KG1 (cell line): ENCODE results near the gene MLN.

Source experiments
- DNase-seq: peaks from one replicate; lab custom pipeline; 2025; lab: John Stamatoyannopoulos, UW

Gene MLN

GRCh38 chr6:33752646-33753015 is 51.2 kb downstream of the MLN start:
- no peak for DNase-seq

DNA sequence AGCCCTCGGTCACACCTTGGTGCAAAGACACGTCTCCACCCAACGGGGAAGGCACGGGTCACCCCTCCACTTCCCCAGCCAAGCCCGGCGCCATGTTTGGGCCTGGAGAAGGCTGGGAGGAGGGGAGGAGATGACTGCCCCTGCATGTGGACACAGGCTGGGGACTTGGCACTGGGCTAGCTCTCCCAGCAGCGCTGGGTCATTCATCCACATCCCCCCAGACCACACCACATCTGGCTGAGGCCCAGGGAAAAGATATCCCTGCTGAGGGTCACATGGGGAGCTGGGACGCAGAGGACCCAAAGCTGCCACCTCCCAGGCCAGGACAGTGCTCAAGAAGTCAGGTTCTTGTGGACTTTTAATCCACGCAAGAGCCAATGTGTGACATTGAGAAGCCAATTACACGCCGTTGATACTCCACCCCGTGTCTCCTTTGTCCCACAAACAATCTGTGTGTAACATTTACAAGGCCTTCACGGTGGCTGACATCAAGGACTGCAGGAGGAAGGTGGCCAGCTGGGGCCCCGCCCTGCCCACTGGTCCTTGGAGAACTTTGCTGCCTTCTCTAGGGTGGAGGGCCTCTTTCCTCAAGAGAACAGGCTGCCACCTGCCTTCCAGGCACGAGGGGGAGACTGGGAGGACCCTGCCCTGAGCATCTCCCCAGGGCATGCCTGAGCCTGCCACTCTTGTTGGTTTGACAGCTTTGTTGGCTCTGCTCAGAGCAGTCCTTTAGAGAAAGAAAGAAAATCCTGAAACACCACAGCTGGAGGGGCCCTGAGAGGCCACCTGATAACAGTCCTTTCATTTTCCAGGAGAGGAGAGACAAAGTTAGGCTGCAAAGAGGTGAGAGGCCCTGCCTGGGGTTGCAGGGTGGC is 51.8 kb downstream of the MLN start:
- DNase-seq, result no peak

DNA sequence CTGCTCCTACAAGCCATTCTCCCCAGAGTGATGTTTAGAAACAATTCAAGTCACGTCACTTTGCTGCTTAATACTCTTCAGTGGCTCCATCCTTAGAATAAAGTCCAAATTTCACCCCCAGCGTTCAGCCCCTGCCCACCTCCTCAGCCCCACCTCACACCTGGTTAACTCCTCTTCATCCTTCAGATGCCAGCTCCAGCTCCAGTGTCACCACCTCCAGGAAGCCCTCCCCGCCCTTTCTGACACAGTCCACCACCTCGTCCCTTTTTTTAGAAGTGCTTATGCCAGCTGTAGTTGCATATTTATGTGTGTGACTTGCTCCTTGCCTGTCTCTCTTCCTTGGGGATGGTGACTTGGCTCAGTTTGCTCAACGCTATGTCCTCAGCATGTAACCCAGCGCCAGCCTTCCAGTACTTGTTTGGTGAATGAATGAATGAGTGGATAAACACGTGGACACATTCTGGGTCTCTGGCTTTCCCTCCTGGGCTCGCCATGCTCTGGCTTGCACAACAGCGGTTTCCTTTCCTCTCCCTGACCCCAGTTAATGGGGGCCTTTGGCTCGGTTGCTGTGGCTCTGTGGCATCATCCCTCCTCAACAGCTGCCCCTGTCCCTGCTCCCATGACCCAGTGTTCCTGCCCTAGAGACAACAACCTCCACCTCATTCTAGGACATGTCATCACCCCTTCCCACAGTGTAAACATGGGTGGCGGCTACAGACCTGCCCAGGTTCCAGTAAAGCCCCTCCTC is 53.4 kb downstream of the MLN start:
- no peak for DNase-seq

GRCh38 chr6:33749401-33749800 is 54.4 kb downstream of the MLN start:
- no peak for DNase-seq

DNA sequence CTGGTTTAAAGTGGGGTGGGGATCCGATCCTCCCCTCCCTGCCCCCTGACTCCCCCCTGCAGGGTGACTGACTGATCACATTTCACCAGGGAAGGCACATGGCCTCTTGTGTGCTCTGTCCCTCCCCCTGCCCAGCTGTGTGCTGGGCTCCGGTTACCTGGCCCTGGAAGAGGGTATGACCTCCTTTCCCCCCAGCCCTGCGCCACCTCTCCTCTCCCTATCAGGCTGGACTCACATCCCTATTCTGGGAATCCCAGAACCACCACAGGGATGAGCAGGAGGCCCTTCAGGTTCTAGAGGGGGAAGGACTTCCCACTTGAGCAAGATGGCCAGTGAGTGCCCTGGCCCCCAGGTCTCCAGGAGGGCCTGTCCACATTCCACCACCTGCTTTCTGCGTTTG is 55.0 kb downstream of the MLN start:
- DNase-seq, result no peak

GRCh38 chr6:33747823-33748222 is 56.0 kb downstream of the MLN start:
- no peak for DNase-seq

DNA sequence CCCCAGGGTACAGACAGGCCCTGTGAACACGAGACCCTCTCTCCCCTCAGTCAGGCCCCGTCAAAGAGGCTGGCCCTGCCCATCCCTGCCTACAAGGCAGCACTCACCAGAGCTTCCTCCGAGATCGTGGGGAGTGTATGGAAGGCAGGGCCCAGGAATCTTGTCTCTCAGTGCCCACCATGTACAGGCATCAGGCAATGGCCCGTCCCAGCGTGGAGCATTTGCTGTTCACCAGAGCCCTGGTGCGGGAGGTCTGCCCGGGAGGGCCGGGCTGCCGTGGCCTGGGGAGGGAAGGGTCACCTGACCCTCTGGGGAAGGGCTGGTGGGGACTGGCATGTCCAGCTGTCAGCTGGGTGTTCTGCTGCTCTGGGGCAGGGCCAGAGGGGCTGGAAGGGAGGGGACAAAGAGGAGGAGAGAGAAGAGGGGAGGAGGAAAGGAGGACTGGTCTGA is 57.1 kb downstream of the MLN start, which contains the start of gene IP6K3:
IP6K3 (minus strand) TSS at position 255 of the 450 bp plus-strand sequence. CDS start 11,429 bp downstream, outside the sequence.
- no peak for DNase-seq

- no peak for DNase-seq
Measured at GRCh38 chr6:33746036-33746600, 57.7 kb downstream of the MLN start.

GRCh38 chr6:33745548-33745947 is 58.3 kb downstream of the MLN start:
- no peak for DNase-seq

DNA sequence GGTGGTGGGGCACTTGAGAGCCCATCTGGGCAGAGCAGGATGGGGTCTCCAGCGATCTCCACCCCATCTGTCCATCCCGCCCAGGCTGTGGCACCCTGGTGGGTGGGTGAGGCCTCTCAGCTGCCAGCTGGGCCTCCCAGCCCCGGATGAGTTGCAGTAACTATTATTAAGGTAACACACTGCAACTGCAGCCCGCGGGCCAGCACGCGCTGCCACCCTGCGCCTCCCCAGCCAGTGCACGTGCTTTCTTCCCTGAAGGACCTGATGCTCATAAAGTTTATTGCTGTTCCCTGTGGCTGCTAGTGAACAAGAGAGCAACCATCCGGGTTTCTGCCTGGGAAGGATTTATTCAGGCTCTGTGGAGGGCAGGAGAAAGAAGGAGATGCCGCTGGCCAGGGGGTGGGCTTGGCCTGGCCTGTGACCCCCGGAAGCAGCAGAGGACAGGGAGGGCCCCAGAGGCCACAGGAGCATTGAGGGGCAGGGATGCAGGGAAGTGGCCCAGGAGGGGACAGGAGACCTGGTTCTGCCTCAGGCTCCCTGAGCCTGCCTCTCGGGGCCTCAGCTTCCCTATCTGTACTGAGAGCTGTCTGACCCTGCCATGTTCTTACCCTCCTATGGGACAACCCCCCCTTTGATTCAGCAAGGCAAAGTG is 58.8 kb downstream of the MLN start:
- no peak for DNase-seq
